Mammary epithelial cell (primary cell): ENCODE data around the gene CTAGE8.
"Not testable (repeated sequence)": the region's sequence is repeated elsewhere in the genome, so short reads cannot be mapped to it uniquely, and the experiment has no call there.

Experiments used
- EZH2 ChIP-seq: IDR thresholded peaks from 2 replicates; pipeline ENCODE4 v1.6.1; 2012; ENCODE audit warnings: low read length, inconsistent platforms, borderline replicate concordance
- TF ChIP-seq, protein P1 (sequence below), 2 donors: IDR thresholded peaks in 1 of 2; conservative IDR thresholded peaks in 1 of 2; 2 replicates each; pipeline ENCODE4 v1.5.1; 2011 to 2012; ENCODE audit warnings: inconsistent platforms in 2 of 2, low read length in 2 of 2, mild to moderate bottlenecking in 2 of 2, control low read depth in 1 of 2, low read depth in 1 of 2; ENCODE audit not compliant: insufficient read depth in 1 of 2; ENCODE audit errors: extremely low read depth in 1 of 2

DNA sequence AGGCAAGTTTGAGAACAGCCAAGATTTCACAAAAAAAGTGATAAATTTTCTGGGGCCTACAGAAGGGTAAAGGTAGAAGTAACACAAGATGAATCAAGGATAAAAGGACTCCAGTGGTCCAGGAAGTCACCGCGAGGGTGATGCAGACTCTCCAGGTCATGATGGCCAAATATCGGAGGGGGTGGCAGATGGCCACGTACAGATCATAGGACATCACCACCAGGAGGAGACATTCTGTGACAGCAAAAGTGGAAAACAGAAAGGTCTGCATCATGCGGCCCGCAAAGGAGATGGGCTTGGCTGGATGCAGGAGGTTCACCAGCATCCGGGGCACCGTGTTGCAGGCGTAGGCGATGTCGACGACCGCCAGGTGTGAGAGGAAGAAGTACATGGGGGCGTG lies 10.0 kb downstream of the CTAGE8 start:
- TF ChIP-seq EZH2 = not testable (repeated sequence)
- TF ChIP-seq, protein P1, sequence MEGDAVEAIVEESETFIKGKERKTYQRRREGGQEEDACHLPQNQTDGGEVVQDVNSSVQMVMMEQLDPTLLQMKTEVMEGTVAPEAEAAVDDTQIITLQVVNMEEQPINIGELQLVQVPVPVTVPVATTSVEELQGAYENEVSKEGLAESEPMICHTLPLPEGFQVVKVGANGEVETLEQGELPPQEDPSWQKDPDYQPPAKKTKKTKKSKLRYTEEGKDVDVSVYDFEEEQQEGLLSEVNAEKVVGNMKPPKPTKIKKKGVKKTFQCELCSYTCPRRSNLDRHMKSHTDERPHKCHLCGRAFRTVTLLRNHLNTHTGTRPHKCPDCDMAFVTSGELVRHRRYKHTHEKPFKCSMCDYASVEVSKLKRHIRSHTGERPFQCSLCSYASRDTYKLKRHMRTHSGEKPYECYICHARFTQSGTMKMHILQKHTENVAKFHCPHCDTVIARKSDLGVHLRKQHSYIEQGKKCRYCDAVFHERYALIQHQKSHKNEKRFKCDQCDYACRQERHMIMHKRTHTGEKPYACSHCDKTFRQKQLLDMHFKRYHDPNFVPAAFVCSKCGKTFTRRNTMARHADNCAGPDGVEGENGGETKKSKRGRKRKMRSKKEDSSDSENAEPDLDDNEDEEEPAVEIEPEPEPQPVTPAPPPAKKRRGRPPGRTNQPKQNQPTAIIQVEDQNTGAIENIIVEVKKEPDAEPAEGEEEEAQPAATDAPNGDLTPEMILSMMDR (conservative IDR thresholded peaks at IDR 0.05 in 1 of 2, IDR thresholded peaks at IDR 0.05 in 1 of 2; ENCODE audit: extremely low read depth in 1 of 2, insufficient read depth in 1 of 2, low read depth in 1 of 2, low read length in 2 of 2) = not testable (repeated sequence)
